GM18498 (cell line): ENCODE measurements around the gene BORCS6.
A peak's percentile ranks its signal among the peaks of the same experiment; 100 is the strongest.

Experiments
- ATAC-seq: cut with Tn5 transposase; IDR thresholded peaks from one replicate; pipeline ENCODE4 v1.9.1; 2021; ENCODE audit warnings: mild to moderate bottlenecking, moderate library complexity; ENCODE audit not compliant: unreplicated experiment

BORCS6 gene

DNA sequence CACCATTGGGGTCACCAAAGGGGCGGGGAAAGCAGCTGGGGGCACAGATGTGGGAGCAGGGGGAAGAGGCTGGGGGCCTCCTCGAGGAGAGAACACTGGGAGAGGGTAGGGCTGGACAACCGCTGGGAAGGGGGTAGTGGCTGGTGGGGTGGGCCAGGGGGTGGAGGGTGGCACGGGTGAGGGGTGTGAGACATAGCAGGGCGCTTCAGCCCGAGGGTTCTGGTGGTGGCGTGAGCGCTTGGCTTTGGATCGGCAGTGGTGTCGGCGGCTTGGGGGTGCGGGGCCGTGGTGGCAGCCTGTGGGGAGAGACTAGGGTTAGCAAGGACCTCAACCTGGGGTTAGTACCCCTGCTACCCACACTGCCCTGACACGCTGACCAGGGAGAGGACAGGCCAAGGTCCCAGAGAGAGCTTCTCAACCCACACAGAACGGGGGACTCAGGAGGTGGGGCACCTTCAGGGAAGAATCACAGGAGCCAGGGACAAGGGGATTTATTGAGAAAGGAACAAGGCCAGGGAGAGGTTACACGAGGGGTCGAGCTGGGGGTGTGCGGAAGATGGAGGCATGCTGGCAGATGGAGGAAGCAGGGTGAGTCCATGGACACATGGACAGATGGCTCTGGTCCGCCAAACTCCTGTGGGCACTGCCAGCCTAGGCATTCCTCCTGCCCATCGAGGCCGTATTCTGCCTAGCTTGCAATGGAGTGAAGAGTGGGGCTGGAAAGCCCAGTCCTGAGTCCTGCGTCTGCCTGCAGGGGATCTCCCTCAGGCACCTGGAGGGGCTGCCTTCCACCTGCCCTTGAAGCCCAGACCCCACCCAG is 46.2 kb downstream of the BORCS6 start:
- no peak for ATAC-seq

- no peak for ATAC-seq
Observed at GRCh38 chr17:8142887-8143580, 46.9 kb downstream of the BORCS6 start.

GRCh38 chr17:8142158-8142886 is 47.7 kb downstream of the BORCS6 start:
- no peak for ATAC-seq

GRCh38 chr17:8141741-8142140 is 48.2 kb downstream of the BORCS6 start:
- no peak for ATAC-seq

DNA sequence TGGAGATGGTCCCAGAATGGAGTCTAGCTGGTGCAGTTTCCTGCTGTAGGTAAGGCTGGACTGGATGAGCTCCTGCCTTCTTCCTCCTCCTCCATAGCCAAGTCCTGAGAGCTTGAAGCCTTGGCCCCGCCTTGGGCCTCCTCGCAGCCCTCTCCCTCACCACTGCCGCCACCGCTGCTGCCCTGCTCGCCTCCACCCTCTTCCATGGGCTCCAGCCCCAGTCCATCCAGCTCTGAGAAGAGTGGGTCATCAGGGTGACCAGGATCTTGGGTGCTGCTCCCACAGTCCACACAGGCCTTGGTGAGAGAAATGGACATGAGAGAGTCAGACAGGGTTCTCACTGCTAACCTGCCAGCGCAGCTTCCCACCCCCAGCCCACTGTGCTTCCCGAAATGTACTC is 48.9 kb downstream of the BORCS6 start:
- ATAC-seq, result no peak

DNA sequence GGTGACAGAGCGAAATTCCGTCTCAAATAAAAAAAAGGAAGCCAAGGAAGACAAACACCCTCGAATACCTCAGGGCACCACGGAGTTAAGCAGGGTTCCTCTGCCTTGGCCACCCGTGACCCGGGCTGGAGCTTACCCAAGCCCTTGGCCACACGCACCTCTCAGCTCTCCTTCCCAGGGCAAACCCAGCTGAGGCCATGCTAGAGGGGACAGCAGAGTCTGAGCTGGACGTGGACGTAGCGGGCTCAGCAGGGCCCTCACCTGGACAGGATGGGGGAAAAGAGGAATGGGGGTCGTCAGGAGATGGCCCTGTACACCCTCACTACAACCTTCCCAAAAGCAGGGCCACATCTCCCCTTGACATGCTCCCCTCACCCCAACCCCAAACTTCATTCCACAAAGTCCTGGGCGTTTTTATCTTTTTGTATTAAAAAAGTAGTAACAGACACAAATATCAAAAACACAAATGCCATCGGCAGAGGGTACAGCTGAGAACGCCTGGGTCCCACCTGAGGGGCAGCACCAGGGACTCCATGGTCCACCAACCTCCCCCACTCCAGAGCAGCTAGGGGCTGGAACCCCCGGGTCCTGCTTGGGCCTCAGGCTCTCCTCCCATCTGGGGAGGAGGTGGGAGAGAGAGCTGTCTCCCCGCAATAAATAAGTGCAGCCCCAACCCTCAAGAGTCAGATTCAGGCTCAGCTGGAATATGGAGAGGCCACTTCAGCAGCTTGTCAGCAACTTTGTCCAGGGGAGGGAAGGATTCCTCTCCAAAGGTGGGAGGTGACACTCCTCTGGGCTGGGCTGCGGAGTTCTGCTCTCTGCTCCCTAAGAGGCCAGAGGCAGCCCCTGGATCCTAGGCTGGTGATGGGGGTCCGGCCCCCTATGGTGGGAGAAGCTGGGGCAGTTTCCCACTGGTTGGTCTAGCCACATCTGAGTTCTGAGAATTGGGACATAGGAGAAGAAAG is 49.6 kb downstream of the BORCS6 start:
- ATAC-seq, result no peak

DNA sequence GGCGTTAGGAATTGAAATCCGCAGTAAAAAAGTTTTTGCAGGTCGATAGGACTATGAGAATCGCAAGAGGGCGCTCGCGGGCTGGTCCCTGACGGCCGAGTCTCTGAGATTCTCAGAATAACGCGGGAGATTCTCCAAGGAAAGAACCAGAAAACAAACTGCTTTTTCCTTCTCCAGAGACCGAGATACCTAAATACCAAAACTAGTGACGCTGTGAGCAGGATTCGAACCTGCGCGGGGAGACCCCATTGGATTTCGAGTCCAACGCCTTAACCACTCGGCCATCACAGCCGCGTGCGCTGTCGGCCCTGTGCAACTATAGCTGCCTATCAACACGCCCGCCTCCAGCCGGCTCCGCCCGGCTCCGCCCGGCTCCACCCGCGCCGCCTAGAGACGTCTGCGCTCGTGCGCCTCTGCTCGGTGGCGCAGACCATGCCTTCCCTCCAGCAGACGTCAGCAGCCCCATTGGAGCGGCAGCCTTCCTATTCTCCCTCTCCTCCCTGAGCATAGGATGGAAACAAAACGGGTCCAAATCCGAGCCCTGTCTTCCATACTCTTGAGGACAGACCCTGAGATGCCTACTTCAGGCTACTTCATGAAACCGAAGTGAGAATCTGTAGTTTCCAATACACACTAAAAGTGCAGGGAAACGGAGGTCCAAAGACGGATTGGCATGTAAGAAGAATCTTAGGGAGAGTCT is 51.2 kb downstream of the BORCS6 start:
- peak; percentile 85 for ATAC-seq

DNA sequence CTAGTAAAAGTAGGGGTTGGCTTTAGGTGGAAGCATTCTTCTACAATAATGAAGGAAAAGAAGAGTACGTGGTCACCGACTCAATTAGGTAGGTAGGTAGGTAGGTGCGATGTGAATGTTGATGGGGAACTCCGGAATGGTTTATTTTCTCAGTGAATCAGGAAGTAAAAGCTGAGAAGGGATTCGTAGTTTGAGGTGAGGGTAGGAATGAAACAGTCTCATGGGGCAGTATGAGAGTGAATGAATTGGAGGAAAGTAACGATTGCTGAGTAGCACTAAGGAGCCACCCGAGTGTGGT is 51.7 kb downstream of the BORCS6 start:
- no peak for ATAC-seq
